Measurements from ENCODE around the gene TENM4. TPM values are rescaled to one million over a fixed set of nuclear protein-coding genes. Genes with fewer than 3 reads are reported as not detected.

Gene TENM4
- total RNA-seq, 2 experiments from 2014 or later: not detected

DNA sequence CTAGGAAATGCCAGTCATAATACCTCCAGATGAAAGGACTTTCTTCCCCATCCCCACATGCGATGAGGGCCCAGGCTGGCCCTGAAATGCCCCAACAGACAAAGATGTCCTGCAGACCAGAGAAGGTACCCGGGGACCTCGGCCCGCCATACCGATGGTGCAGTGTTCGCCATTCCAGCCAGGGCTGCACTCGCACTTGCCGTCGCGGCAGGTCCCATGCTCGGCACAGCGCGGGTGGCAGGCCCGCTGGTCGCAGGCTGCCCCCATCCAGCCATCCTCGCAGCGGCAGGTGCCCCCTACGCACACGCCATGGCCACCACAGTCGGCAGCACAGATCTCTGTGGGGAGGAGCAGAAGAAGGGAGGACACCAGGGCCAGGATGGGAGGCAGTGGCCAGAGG is 654.1 kb downstream of the TENM4 start:
- Mint-ChIP-seq H3K9me3 (no peaks in the 10 kb centered on the region), H3K36me3 (no peaks in the 10 kb centered on the region), H3K27ac (no peak overlapping the region), H3K27me3 (peaks cover 3% of the 10 kb centered on the region), H3K4me1 (ENCODE audit: low read depth) (no peaks in the 10 kb centered on the region), H3K4me3 (no peak overlapping the region)
- POLR2A ChIA-PET: no interaction called here
- no peak for DNase-seq
- intact Hi-C loops (cut with micrococcal nuclease): no loop called here
- CTCF ChIA-PET: no interaction called here

DNA sequence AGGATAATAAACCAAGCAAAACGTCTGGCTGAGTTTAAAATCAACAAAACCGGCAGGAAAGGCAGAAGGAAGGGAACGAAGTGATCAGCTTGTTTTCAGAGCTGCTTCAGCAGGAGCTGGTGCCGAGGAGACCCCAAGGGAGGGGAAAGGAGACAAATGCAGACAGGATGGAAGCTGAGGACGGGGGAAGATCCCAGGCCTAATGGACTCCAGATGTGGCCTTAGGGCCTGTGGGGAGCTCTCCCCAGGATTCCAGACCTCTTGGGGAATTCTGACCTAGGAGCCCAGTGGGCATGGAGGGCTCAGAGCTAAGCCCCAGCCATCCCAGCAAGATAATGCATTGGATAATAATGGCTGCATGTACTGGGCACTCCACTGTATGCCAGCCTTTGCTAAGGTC is 654.7 kb downstream of the TENM4 start:
- POLR2A ChIA-PET: no interaction called here
- intact Hi-C loops (cut with micrococcal nuclease): no loop called here
- peaks cover 3% of the 10 kb centered on the region for H3K27me3 Mint-ChIP-seq
- H3K9me3 Mint-ChIP-seq: no peaks in the 10 kb centered on the region
- CTCF ChIA-PET: interaction anchor here (1.6 kb wide), 1 partner anchor 13 kb away, joined by 4 read pairs; no protein-coding TSS in a partner anchor
- H3K4me1 Mint-ChIP-seq (ENCODE audit: low read depth): no peaks in the 10 kb centered on the region
- no peak overlapping the region for H3K27ac Mint-ChIP-seq
- no peak for DNase-seq
- H3K36me3 Mint-ChIP-seq: no peaks in the 10 kb centered on the region
- H3K4me3 Mint-ChIP-seq: no peak overlapping the region

DNA sequence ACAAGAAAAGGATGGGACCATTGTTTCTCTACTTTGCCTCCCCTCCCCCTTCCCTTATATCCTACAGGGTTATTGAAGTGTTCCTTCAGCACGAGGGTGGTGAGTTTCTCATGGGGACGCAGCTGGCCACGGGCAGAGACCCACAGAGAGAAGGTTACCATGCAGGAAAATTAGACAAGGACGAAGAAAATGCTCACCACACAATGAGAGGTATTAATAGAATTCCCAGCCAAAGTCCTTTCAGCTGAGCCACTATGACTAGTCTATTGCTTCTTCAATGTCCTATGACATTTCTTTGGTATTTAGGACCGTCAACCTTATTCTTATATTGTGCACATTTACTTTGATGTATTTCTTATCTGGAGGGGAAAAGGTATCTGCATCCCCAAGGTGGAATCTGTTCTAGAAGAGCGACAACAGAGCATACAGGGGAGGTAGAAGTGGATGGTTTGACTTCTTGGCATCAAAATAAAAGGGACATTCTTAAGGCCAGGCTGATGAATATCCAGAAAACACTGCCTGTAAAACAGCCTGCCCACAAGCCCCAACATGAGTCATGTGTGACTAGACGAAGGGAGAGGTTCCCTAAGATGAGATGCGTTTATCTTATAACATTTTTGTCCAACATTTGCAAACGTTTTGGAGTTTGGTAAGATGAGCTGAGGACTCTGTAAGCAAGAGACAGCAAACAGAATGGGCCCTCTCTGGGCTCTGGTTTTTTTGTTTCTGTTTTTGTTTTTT is 656.3 kb downstream of the TENM4 start:
- Mint-ChIP-seq H3K27me3 (peaks cover 3% of the 10 kb centered on the region), H3K27ac (no peak overlapping the region), H3K4me1 (ENCODE audit: low read depth) (no peaks in the 10 kb centered on the region), H3K36me3 (no peaks in the 10 kb centered on the region), H3K9me3 (no peaks in the 10 kb centered on the region), H3K4me3 (no peak overlapping the region)
- DNase-seq: no peak
- CTCF ChIA-PET: interaction anchor here (1.6 kb wide), 1 partner anchor 14 kb away, joined by 4 read pairs; no protein-coding TSS in a partner anchor
- intact Hi-C loops (cut with micrococcal nuclease): no loop called here
- POLR2A ChIA-PET: no interaction called here

DNA sequence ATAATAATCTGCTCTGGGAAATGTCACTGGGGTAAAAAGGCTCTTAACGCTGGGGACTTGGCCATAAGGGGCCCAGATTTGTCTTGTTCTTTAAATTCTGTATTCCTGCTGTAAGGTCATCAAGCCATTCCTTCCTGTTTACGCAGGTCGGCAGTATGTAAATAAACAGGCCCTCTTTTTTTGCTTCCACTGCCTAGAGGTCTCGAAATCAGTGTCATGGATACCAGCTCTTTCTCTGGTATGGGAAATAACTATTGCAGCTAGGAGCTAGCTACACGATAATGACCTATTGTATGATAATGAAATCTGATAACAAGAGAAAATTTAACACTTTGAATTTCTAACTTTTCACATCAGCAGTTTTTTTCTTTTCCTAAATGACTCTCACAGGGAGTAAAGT is 657.0 kb downstream of the TENM4 start:
- no peaks in the 10 kb centered on the region for H3K4me1 Mint-ChIP-seq (ENCODE audit: low read depth)
- no peaks in the 10 kb centered on the region for H3K36me3 Mint-ChIP-seq
- no peak overlapping the region for H3K27ac Mint-ChIP-seq
- POLR2A ChIA-PET: no interaction called here
- CTCF ChIA-PET: no interaction called here
- intact Hi-C loops (cut with micrococcal nuclease): no loop called here
- H3K27me3 Mint-ChIP-seq: peaks cover 3% of the 10 kb centered on the region
- DNase-seq: no peak
- no peak overlapping the region for H3K4me3 Mint-ChIP-seq
- H3K9me3 Mint-ChIP-seq: no peaks in the 10 kb centered on the region

DNA sequence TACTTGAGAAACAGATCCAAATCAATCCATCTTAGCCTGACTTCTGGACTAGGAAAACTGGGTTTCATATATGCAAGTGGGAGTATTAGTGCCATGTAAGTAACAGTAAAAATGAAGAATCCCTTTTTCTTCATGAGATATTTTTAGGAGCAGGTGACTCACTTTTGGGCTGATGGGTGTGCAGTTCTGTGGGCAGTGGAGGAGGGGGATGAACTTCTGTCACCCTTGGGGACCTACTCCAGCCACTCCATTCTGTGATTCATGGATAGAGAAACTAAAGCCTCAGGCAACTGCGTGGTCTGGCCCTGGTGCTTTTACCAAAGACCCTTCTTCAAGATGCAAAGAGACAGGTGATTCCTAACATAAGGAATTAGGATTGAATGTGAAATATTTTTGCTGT is 657.5 kb downstream of the TENM4 start:
- Mint-ChIP-seq H3K4me3 (no peak overlapping the region), H3K27ac (no peak overlapping the region), H3K4me1 (ENCODE audit: low read depth) (no peaks in the 10 kb centered on the region), H3K9me3 (no peaks in the 10 kb centered on the region), H3K27me3 (peaks cover 3% of the 10 kb centered on the region), H3K36me3 (no peaks in the 10 kb centered on the region)
- CTCF ChIA-PET: no interaction called here
- POLR2A ChIA-PET: no interaction called here
- intact Hi-C loops (cut with micrococcal nuclease): no loop called here
- no peak for DNase-seq

DNA sequence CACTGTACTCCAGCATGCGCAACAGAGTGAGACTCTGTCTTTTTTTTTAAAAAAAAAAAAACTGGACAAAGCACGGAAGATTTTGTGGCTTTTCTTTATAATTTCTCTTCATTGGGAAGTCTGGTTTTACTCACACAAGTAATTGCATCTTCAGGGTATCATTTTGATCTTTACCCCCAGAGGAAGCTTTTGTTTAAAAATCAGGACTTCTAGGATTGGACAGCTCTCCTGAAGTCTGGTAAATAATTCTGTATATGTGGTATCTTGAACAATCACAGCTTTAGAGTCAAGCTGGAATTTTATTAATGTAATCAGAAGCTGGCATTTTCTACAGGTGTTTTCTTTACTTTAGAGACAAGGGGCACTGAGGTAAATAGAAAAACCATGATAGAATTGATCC is 658.1 kb downstream of the TENM4 start:
- intact Hi-C loops (cut with micrococcal nuclease): no loop called here
- no peak overlapping the region for H3K27ac Mint-ChIP-seq

DNA sequence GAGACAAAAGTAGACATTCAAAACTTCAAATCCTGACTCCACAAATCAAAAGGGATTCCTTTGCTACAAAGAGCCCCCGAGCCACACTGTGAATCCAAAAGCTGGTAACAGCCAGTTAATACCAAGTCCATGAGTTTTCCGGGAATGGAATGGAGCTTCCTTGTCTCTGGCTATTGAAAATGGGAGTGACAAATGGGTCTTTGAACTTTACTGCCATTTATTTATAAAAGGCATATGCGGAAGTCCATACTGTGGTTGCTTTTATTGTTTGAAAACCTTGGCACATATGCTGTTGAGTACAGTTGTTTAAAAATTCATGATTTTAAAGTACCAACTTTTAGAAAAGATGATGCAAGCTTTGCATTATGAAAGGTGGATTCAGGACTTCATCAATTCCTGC is 659.9 kb downstream of the TENM4 start:
- DNase-seq: no peak
- ChIA-PET CTCF (no interaction called here), POLR2A (no interaction called here)
- no peak overlapping the region for H3K27ac Mint-ChIP-seq
- no peak overlapping the region for H3K4me3 Mint-ChIP-seq
- H3K27me3 Mint-ChIP-seq: peaks cover 3% of the 10 kb centered on the region
- no peaks in the 10 kb centered on the region for H3K36me3 Mint-ChIP-seq
- no peaks in the 10 kb centered on the region for H3K9me3 Mint-ChIP-seq
- intact Hi-C loops (cut with micrococcal nuclease): no loop called here
- H3K4me1 Mint-ChIP-seq (ENCODE audit: low read depth): no peaks in the 10 kb centered on the region

More for the DNA sequence above, 658.1 kb downstream of the TENM4 start:
- no peak for DNase-seq
- ChIA-PET POLR2A (no interaction called here), CTCF (interaction anchor here (0.8 kb wide), 1 partner anchor 137 kb away, joined by 3 read pairs; no protein-coding TSS in a partner anchor)
- H3K27me3 Mint-ChIP-seq: peaks cover 3% of the 10 kb centered on the region
- H3K4me3 Mint-ChIP-seq: no peak overlapping the region
- no peaks in the 10 kb centered on the region for H3K4me1 Mint-ChIP-seq (ENCODE audit: low read depth)
- H3K36me3 Mint-ChIP-seq: no peaks in the 10 kb centered on the region
- H3K9me3 Mint-ChIP-seq: no peaks in the 10 kb centered on the region

DNA sequence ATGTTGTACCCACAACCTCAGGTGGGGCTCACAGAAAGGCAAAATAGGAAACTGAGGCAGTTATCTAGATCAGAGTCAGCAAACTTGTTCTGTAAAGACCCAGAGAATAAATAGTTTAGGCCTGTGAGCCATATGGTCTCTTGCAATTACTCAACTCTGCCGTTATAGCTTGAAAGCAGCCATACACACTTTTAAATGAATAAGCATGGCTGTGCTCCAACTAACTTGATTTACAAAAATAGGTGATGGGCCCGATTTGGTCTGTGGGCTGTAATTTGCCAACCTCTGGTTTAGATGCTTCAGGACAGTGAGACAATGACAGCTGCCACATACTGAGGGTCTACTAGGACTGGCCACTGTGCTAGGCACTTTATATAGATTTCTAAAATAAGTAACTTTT is 667.3 kb downstream of the TENM4 start:
- intact Hi-C loops (cut with micrococcal nuclease): no loop called here
- Mint-ChIP-seq H3K4me1 (ENCODE audit: low read depth) (no peaks in the 10 kb centered on the region), H3K27me3 (peaks cover 2% of the 10 kb centered on the region), H3K36me3 (no peaks in the 10 kb centered on the region), H3K4me3 (no peak overlapping the region), H3K27ac (no peak overlapping the region), H3K9me3 (no peaks in the 10 kb centered on the region)
- ChIA-PET CTCF (interaction anchor here (0.5 kb wide), 1 partner anchor 457 kb away, joined by 3 read pairs; no protein-coding TSS in a partner anchor), POLR2A (no interaction called here)
- DNase-seq: no peak

DNA sequence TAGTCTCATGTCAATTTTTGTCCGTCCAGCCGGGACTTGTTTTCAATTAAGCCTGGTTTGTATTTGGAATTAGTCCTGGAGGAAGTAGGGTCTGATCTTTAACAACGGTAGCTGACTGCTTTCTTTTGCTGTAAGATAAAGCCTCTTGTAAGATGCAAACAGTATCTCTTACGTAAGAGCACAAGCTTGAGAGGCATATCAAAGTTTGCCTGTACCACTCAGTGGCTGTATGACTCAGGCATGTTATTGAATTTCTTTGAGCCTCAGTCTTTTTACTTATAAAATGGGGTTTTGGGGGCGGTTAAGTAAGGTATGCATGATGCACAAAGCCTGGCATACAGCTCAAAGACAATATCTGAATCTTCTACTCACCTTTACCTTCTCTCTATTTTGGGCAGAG is 667.8 kb downstream of the TENM4 start:
- CTCF ChIA-PET: interaction anchor here (0.5 kb wide), 1 partner anchor 457 kb away, joined by 3 read pairs; no protein-coding TSS in a partner anchor
- H3K4me1 Mint-ChIP-seq (ENCODE audit: low read depth): no peaks in the 10 kb centered on the region
- H3K27ac Mint-ChIP-seq: no peak overlapping the region

DNA sequence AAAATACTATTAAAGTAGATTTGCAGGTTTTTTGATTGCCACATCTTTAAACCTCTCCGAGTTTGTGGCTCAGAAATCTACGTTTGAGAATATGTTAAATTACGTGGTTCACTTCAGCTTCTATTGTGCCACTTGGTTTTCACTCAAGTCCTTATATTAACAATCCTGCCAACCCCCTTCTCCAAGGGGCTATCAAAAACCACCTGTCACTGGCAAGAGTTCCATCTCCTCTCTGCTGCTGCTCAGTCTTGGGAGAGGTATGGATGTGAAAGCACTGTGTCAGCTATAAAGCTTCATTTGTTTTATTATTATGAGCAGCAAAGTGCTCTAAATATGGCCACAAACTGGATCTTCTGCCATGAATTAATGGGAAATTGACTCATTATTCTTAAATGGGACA is 668.6 kb downstream of the TENM4 start:
- Mint-ChIP-seq H3K4me3 (no peak overlapping the region), H3K9me3 (no peaks in the 10 kb centered on the region)

More for the DNA sequence above, 667.8 kb downstream of the TENM4 start:
- H3K27me3 Mint-ChIP-seq: peaks cover 2% of the 10 kb centered on the region
- no peak for DNase-seq
- intact Hi-C loops (cut with micrococcal nuclease): no loop called here
- POLR2A ChIA-PET: no interaction called here
- no peak overlapping the region for H3K4me3 Mint-ChIP-seq
- no peaks in the 10 kb centered on the region for H3K36me3 Mint-ChIP-seq
- H3K9me3 Mint-ChIP-seq: no peaks in the 10 kb centered on the region

DNA sequence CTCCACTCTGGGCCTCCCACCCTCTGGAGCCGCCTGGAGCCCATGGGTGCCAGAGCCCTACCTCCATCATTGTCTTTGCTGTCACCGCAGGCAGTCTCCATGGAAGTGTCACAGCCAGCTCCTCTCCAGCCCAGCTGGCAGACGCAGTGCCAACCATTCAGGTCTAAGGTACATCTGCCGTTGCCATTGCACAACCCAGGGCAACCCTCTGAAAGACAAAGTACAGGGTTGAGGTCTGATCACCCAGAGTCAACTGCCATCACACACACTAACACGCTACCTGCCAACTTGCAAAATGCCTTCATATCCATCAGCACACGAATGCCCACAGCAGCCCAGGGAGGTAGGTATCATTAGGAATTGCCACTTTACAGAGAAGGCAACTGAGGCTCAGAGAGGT is 669.9 kb downstream of the TENM4 start:
- CTCF ChIA-PET: interaction anchor here (1.2 kb wide), 1 partner anchor 58 kb away, joined by 3 read pairs; no protein-coding TSS in a partner anchor
- no peaks in the 10 kb centered on the region for H3K9me3 Mint-ChIP-seq
- no peak overlapping the region for H3K27ac Mint-ChIP-seq
- intact Hi-C loops (cut with micrococcal nuclease): no loop called here
- no peak for DNase-seq
- POLR2A ChIA-PET: no interaction called here
- H3K36me3 Mint-ChIP-seq: no peaks in the 10 kb centered on the region
- no peak overlapping the region for H3K4me3 Mint-ChIP-seq
- peaks cover 2% of the 10 kb centered on the region for H3K27me3 Mint-ChIP-seq
- H3K4me1 Mint-ChIP-seq (ENCODE audit: low read depth): no peaks in the 10 kb centered on the region

More for the DNA sequence above, 668.6 kb downstream of the TENM4 start:
- Mint-ChIP-seq H3K27me3 (peaks cover 2% of the 10 kb centered on the region), H3K36me3 (no peaks in the 10 kb centered on the region), H3K4me1 (ENCODE audit: low read depth) (no peaks in the 10 kb centered on the region), H3K27ac (no peak overlapping the region)
- DNase-seq: no peak
- intact Hi-C loops (cut with micrococcal nuclease): no loop called here
- POLR2A ChIA-PET: no interaction called here
- CTCF ChIA-PET: no interaction called here

DNA sequence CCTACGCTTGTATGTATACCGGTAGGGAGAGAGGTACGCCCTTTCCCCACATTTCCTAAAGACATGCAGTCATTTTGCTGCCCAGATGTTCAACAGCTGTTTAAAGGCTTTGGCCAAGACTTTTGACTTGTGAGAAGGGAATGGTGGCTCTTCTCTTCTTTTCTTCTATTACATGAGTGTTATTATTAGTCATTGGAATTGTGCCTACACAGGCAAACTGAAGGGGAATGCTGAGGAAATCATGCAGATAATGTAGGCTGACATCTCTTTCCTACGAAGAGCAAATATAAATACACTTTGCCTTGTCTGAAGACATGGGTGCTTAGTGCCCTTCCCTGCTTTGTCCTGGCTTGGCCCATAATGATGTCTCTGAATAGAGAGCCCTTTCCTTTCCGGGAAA is 671.9 kb downstream of the TENM4 start:
- DNase-seq: no peak
- Mint-ChIP-seq H3K27me3 (peaks cover 2% of the 10 kb centered on the region), H3K4me3 (no peak overlapping the region), H3K9me3 (no peaks in the 10 kb centered on the region), H3K36me3 (no peaks in the 10 kb centered on the region), H3K4me1 (ENCODE audit: low read depth) (no peaks in the 10 kb centered on the region), H3K27ac (no peak overlapping the region)
- intact Hi-C loops (cut with micrococcal nuclease): no loop called here
- ChIA-PET CTCF (no interaction called here), POLR2A (no interaction called here)

DNA sequence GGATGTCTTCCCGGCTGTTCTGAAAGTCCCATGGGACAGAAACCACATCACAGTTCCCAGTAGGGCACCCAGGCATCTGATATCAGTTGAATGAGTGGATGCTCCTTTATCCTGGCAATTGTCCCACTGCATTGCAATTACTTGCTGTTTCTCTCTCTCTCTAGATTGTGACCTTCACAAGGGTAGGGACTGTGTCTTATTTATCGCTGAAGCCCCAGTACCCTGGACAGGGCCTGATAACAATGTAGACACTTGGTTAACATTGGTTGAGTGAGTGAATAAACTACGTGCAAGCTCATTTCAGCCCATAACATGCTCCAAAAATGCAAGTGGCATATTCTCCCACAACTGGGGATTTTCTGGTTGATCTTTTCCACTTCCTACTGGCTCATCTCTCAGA is 672.5 kb downstream of the TENM4 start:
- intact Hi-C loops (cut with micrococcal nuclease): no loop called here
- ChIA-PET POLR2A (no interaction called here), CTCF (no interaction called here)
- no peak for DNase-seq
- no peak overlapping the region for H3K27ac Mint-ChIP-seq
- peaks cover 2% of the 10 kb centered on the region for H3K27me3 Mint-ChIP-seq
- no peaks in the 10 kb centered on the region for H3K36me3 Mint-ChIP-seq
- no peaks in the 10 kb centered on the region for H3K9me3 Mint-ChIP-seq
- H3K4me1 Mint-ChIP-seq (ENCODE audit: low read depth): no peaks in the 10 kb centered on the region
- H3K4me3 Mint-ChIP-seq: no peak overlapping the region
